OCI-LY1 (cell line): ENCODE measurements around the gene SYNPO2.

Source experiments
- H2AFZ ChIP-seq: fragments of 200-600 bp; sonication (generic), shearing (Covaris generic); 2 replicates; pipeline ENCODE4 v1.6.0; 2014; ENCODE audit warnings: antibody characterized with exemption, mild to moderate bottlenecking, low read length
- H3F3A ChIP-seq: fragments of 200-600 bp; sonication (generic), shearing (Covaris generic); 2 replicates; pipeline ENCODE4 v1.6.0; 2014; ENCODE audit warnings: mild to moderate bottlenecking, antibody characterized with exemption, low read length, moderate library complexity; ENCODE audit not compliant: insufficient read depth
- H3K27ac ChIP-seq: fragments of 200-600 bp; sonication (generic); 2 replicates; pipeline ENCODE4 v1.5.1; 2014; ENCODE audit warnings: low read length, mixed run types, mild to moderate bottlenecking, low read depth; ENCODE audit not compliant: poor library complexity, severe bottlenecking
- H3K27me3 ChIP-seq: fragments of 200-600 bp; sonication (generic); 2 replicates; pipeline ENCODE4 v1.6.0; 2014; ENCODE audit warnings: antibody characterized with exemption, mild to moderate bottlenecking, low read length, moderate library complexity; ENCODE audit not compliant: insufficient read depth
- H3K36me3 ChIP-seq: fragments of 200-600 bp; sonication (generic); 2 replicates; pipeline ENCODE4 v1.6.1; 2014; ENCODE audit warnings: mild to moderate bottlenecking, antibody characterized with exemption, low read length, moderate library complexity, mixed read lengths; ENCODE audit not compliant: insufficient read depth
- H3K4me1 ChIP-seq: fragments of 200-600 bp; sonication (generic); 2 replicates; pipeline ENCODE4 v1.5.1; 2014; ENCODE audit warnings: mild to moderate bottlenecking, low read length, moderate library complexity; ENCODE audit not compliant: insufficient read depth, severe bottlenecking
- H3K4me2 ChIP-seq: fragments of 200-600 bp; sonication (generic), shearing (Covaris generic); 2 replicates; pipeline ENCODE4 v1.6.1; 2014; ENCODE audit warnings: low read length
- H3K4me3 ChIP-seq: fragments of 200-600 bp; sonication (generic); 2 replicates; pipeline ENCODE4 v1.5.1; 2014; ENCODE audit warnings: low read length, low read depth, mild to moderate bottlenecking, mixed read lengths; ENCODE audit not compliant: poor library complexity, severe bottlenecking
- H3K79me2 ChIP-seq: fragments of 200-600 bp; shearing (Covaris generic); 2 replicates; pipeline ENCODE4 v1.6.1; 2016; ENCODE audit warnings: mixed run types, low read length, mixed read lengths; ENCODE audit not compliant: insufficient read depth
- H3K9ac ChIP-seq: fragments of 200-600 bp; sonication (generic), shearing (Covaris generic); 2 replicates; pipeline ENCODE4 v1.6.1; 2014; ENCODE audit warnings: mild to moderate bottlenecking, low read length, mixed read lengths
- H3K9me2 ChIP-seq: fragments of 200-600 bp; sonication (generic), shearing (Covaris generic); 2 replicates; pipeline ENCODE4 v1.6.1; 2014; ENCODE audit warnings: low read depth, mild to moderate bottlenecking, low read length, mixed read lengths
- H3K9me3 ChIP-seq: fragments of 200-600 bp; shearing (Covaris generic); 2 replicates; pipeline ENCODE4 v1.6.1; 2014; ENCODE audit warnings: low read length, mixed read lengths
- H4K20me1 ChIP-seq: fragments of 200-600 bp; sonication (generic), shearing (Covaris generic); 2 replicates; pipeline ENCODE4 v1.6.0; 2016; ENCODE audit warnings: mild to moderate bottlenecking, low read length; ENCODE audit not compliant: insufficient read depth
- CTCF ChIP-seq: fragments of 200-600 bp; sonication (generic), shearing (Covaris generic); IDR thresholded peaks from 2 replicates; pipeline ENCODE4 v1.5.1; 2017; ENCODE audit warnings: mild to moderate bottlenecking, antibody characterized with exemption, low read length, moderate library complexity, mixed read lengths
- EZH2 ChIP-seq: fragments of 200-600 bp; sonication (generic), shearing (Covaris generic); IDR thresholded peaks from 2 replicates; pipeline ENCODE4 v1.8.0; 2017; ENCODE audit warnings: borderline replicate concordance, mixed run types, mild to moderate bottlenecking, antibody characterized with exemption, low read length, moderate library complexity, mixed read lengths

Gene SYNPO2

GRCh38 chr4:118916691-118917289 lies 28.1 kb downstream of the SYNPO2 start:
- H3K4me2 ChIP-seq: no peak overlapping the region
- H3K4me3 ChIP-seq: no peak overlapping the region
- H3K9me3 ChIP-seq: no peaks in the 10 kb centered on the region
- no peak overlapping the region for H3K9ac ChIP-seq
- TF ChIP-seq EZH2: no peak
- no peak for TF ChIP-seq CTCF
- H3K27ac ChIP-seq: no peak overlapping the region
- H3F3A ChIP-seq: no peaks in the 10 kb centered on the region
- H3K79me2 ChIP-seq: no peaks in the 10 kb centered on the region
- H3K36me3 ChIP-seq: no peaks in the 10 kb centered on the region
- no peak overlapping the region for H2AFZ ChIP-seq
- no peaks in the 10 kb centered on the region for H3K9me2 ChIP-seq
- H4K20me1 ChIP-seq: no peaks in the 10 kb centered on the region
- no peaks in the 10 kb centered on the region for H3K4me1 ChIP-seq
- no peaks in the 10 kb centered on the region for H3K27me3 ChIP-seq

DNA sequence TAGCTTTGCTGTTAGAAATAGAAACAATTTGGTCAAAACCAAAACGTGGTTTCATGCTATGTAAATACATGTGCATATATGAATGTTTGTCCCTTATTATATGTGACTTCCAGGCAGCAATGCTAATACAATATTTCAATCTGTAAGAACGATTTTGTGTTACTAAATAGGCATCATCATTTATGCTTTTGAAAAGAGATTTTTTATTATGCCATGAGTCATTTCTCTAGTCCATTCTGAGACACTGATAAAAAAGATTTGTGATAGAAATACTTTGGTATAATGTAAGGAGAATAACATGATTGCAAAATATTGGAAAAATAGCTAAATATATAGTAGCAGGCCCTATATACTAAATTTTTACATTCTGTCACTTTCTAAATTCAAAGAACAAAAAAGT lies 28.9 kb downstream of the SYNPO2 start:
- Histone ChIP-seq H3K4me2 (no peak overlapping the region), H3K36me3 (no peaks in the 10 kb centered on the region), H3K27me3 (no peaks in the 10 kb centered on the region), H3K9ac (no peak overlapping the region), H3K9me2 (no peaks in the 10 kb centered on the region), H3F3A (no peaks in the 10 kb centered on the region), H2AFZ (no peak overlapping the region), H3K4me3 (no peak overlapping the region), H4K20me1 (no peaks in the 10 kb centered on the region), H3K4me1 (no peaks in the 10 kb centered on the region), H3K9me3 (no peaks in the 10 kb centered on the region), H3K27ac (no peak overlapping the region), H3K79me2 (no peaks in the 10 kb centered on the region)
- TF ChIP-seq CTCF (no peak), EZH2 (no peak)

DNA sequence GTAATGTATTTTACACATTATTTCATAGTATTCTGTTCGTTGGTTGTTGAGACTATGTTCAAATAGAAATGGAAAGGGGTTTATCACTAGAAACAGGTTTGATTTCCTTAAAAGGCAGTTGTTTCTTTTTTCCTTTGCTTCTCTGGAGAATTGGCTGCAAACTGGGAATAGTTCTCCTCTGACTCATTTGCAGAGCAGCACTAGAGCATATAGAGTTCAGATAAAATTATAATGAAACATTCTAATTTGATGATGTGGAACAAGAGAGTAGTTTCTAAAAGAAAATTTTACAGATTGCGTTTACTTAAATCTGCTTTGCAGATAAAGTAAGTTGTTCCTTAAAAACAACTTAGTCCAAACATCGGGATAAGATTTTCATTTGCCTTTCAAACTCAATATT lies 29.7 kb downstream of the SYNPO2 start:
- Histone ChIP-seq H3F3A (no peaks in the 10 kb centered on the region), H3K79me2 (no peaks in the 10 kb centered on the region), H3K9ac (no peak overlapping the region), H3K4me3 (no peak overlapping the region), H4K20me1 (no peaks in the 10 kb centered on the region), H3K9me2 (no peaks in the 10 kb centered on the region), H3K9me3 (no peaks in the 10 kb centered on the region), H3K36me3 (no peaks in the 10 kb centered on the region), H3K4me2 (no peak overlapping the region), H2AFZ (no peak overlapping the region), H3K27me3 (no peaks in the 10 kb centered on the region), H3K27ac (no peak overlapping the region), H3K4me1 (no peaks in the 10 kb centered on the region)
- TF ChIP-seq CTCF: no peak
- no peak for TF ChIP-seq EZH2
